NCI-H1105 (cell line): Measurements from ENCODE around the gene UBE2E2.

Source experiments
- DNase-seq: peaks from one replicate; lab custom pipeline; 2025; lab: John Stamatoyannopoulos, UW

The UBE2E2 gene

GRCh38 chr3:23276913-23277658 lies 74.0 kb downstream of the UBE2E2 start:
- no peak for DNase-seq

GRCh38 chr3:23277688-23278087 lies 74.6 kb downstream of the UBE2E2 start:
- DNase-seq, result no peak

GRCh38 chr3:23283625-23284024 lies 80.5 kb downstream of the UBE2E2 start:
- DNase-seq, result no peak

GRCh38 chr3:23288286-23288685 lies 85.2 kb downstream of the UBE2E2 start:
- DNase-seq, result no peak

GRCh38 chr3:23288715-23289114 lies 85.6 kb downstream of the UBE2E2 start:
- DNase-seq, result no peak

- DNase-seq, result no peak
Measured at GRCh38 chr3:23292432-23292831, 89.3 kb downstream of the UBE2E2 start.

GRCh38 chr3:23294770-23295387 lies 91.8 kb downstream of the UBE2E2 start:
- DNase-seq, result no peak

- DNase-seq, result no peak
Measured at GRCh38 chr3:23301819-23302218, 98.7 kb downstream of the UBE2E2 start.

GRCh38 chr3:23302271-23302670 lies 99.1 kb downstream of the UBE2E2 start:
- no peak for DNase-seq

GRCh38 chr3:23303601-23304217 lies 100.6 kb downstream of the UBE2E2 start:
- DNase-seq, result no peak

GRCh38 chr3:23304424-23304823 lies 101.3 kb downstream of the UBE2E2 start:
- DNase-seq, result no peak

GRCh38 chr3:23308986-23309625 lies 106.0 kb downstream of the UBE2E2 start:
- no peak for DNase-seq

GRCh38 chr3:23312866-23313265 lies 109.7 kb downstream of the UBE2E2 start:
- DNase-seq, result no peak

- DNase-seq, result no peak
Measured at GRCh38 chr3:23314981-23315762, 112.0 kb downstream of the UBE2E2 start.

GRCh38 chr3:23316924-23317323 lies 113.8 kb downstream of the UBE2E2 start:
- no peak for DNase-seq

- DNase-seq, result no peak
Measured at GRCh38 chr3:23319366-23320312, 116.5 kb downstream of the UBE2E2 start.

GRCh38 chr3:23320586-23321570 lies 117.8 kb downstream of the UBE2E2 start:
- DNase-seq, result no peak

GRCh38 chr3:23324745-23325144 lies 121.6 kb downstream of the UBE2E2 start:
- DNase-seq, result no peak

- DNase-seq, result no peak
Measured at GRCh38 chr3:23325466-23326065, 122.4 kb downstream of the UBE2E2 start.
